NCI-H1105 (cell line): ENCODE results near the gene NPM1.
"Not testable (repeated sequence)": the region's sequence is repeated elsewhere in the genome, so short reads cannot be mapped to it uniquely, and the experiment has no call there.

Experiments used
- DNase-seq: peaks from one replicate; lab custom pipeline; 2025; lab: John Stamatoyannopoulos, UW

The NPM1 gene, protein sequence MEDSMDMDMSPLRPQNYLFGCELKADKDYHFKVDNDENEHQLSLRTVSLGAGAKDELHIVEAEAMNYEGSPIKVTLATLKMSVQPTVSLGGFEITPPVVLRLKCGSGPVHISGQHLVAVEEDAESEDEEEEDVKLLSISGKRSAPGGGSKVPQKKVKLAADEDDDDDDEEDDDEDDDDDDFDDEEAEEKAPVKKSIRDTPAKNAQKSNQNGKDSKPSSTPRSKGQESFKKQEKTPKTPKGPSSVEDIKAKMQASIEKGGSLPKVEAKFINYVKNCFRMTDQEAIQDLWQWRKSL

DNA sequence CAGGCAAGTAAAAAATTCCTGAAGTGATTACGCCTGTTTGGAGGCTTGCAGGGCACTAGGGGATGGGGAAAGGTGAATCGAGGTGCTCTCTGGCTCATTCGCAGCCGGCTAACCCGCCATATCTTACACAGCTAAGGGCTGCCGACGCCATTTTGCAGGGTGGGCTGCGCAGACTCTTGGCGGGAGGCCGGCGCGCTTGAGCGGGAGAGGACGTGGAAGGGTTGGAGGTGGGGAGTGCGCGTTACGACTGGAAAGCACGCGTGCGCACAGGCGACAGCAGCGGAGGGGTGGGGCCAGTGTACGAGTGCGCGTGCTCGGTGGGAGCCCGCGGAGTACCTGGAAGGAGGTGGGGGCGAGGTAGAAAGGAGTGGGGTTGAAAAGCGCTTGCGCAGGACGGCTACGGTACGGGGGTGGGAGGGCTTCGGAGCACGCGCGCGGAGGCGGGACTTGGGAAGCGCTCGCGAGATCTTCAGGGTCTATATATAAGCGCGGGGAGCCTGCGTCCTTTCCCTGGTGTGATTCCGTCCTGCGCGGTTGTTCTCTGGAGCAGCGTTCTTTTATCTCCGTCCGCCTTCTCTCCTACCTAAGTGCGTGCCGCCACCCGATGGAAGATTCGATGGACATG lies at the start of gene NPM1:
Gene NPM1 (plus strand): TSS at position 505 of the 625 bp plus-strand sequence. CDS start 100 bp downstream, at position 605.
- peak; percentile 93 for DNase-seq

- DNase-seq: no peak
These were observed 47.6 kb upstream of the NPM1 start for GRCh38 chr5:171340042-171340441.

GRCh38 chr5:171340491-171340890 lies 47.2 kb upstream of the NPM1 start:
- peak; percentile 2 for DNase-seq

DNA sequence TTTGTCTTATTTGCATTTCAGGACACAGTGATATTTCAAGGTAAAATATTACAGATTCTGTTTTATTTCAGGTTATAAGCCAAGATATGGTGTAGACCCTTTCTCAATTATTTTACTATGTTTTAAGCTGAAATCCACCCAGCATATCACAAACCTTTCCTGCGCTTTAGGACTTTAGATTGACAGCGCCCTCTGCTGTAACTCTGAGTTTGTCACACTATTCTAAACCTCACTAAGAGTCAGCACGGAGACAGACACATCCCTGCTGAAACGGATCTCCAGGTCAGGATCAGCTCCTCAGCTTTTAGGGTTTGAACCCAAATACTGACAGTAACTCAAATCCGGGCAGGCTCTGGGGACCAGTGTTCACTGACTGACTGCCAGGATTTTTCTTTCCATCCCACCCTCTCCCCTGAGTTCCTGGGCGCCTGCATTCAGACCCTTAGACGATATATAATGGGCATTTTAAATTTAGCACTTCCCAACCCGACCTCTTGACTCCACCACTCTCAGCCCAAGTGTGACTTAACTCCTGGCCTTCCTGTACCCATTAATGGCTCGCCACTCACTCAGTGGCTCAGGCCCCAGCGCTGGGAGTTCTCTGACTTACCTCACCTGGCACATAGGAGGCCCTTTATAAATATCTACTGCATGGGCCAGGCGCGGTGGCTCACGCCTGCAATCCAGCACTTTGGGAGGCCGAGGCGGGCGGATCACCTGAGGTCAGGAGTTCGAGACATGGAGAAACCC lies 45.1 kb upstream of the NPM1 start:
- DNase-seq: no peak

DNA sequence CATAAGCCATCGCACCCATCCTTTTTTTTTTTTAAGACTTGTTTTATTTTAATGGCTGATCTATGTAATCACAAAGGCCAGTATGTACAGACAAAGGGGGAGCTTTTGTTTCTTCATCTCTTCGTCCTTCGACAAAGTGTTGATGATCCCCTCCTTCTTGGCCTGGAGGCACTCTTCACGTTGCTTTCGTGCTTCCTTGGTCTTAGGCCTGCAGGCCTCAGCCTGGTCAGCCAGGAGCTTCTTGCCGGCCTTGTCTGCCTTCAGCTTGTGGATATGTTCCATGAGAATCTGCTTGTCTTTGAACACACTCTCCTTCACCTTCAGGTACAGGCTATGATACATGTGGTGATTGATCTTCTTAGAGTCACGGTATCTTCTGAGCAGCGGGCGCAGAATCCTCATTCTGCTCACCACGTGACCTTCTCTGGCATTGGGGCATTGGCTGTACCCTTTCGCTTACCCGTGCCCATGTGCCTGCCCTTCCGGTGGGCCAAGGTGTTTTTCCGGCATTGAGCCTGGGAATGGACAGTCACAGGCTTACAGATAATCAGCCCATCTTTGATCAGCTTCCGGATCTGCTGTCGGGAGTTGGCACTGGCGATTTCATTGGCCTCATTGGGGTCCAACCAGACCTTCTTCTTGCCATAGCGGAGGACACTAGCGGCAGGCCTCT lies 42.6 kb upstream of the NPM1 start:
- no peak for DNase-seq

- DNase-seq: no peak
These were observed 36.0 kb upstream of the NPM1 start for GRCh38 chr5:171351536-171352073.

DNA sequence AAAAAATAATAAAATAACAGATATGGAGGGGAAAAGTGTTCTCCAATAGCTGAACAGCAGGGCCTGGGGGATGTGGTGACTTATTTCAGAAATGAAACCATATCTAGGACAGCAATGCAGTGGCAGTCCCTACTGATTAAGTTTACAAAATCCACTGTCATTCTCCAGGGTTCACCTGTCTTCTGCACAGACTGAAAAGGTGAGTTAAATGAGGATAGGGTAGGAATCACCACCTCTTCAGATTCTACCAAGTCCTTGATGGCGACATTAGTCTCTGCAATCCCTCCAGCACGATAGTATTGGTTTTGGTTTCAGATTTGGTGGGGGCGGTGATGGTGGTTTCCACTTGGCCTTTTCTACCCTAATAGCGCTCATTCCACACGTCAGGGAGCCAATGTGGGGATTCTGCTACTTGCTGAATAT lies 32.3 kb upstream of the NPM1 start:
- DNase-seq: no peak

DNA sequence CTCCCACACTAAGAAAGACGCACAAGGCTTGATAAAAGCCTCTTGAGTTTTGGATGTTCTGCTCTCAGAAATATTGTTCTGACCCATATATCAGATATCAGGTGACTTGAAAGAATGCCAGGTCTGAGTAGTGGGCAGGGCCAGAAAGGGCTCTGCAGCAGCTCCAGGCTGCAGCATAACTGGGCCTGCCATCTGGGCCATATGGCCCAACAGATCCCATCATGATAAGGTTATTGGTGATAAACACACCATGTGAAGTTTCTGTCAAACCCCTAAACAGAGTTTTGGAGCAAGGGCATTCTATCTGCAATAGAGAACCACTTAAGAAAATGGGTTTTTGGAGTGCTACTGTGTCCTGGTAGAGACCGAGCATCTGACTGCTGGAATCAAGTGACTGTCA lies 29.8 kb upstream of the NPM1 start:
- DNase-seq: no peak

GRCh38 chr5:171361151-171361550 lies 26.5 kb upstream of the NPM1 start:
- DNase-seq: not testable (repeated sequence)

DNA sequence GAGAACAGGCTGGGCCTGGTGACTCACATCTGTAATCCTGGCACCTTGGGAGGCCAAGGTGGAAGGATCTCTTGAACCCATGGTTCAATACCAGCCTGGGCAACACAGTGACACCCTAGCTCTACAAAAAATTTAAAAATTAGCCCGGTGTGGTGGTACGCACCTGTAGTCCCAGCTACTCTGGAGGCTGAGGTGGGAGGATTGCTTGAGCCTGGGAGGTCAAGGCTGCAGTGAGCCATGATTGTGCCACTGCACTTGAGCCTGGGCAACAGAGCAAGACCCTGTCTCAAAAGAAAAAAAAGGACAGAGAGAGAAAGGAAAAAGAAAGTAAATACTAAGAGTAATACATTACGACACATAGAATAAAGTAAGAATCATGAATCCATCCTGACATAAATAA lies 24.4 kb upstream of the NPM1 start:
- not testable (repeated sequence) for DNase-seq

DNA sequence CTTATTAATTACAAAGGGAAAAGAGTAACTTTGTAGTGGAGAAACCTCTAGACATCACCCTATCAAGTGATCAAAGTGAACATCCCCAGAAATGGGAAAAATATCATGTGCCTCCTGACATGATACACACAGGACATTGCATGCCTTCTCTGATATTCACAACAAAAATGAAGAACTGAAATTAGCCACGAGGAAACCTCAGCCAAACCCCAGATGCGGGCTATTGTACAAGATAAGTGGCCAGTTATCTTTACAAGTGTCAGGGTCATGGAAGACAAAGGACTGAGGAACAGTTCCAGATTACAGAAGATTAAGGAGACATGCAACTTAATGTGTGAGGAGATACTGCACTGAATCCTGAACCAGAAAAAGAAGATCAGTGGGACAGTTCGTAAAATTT lies 23.8 kb upstream of the NPM1 start:
- no peak for DNase-seq

- no peak for DNase-seq
These were observed 22.3 kb upstream of the NPM1 start for GRCh38 chr5:171365351-171365750.

DNA sequence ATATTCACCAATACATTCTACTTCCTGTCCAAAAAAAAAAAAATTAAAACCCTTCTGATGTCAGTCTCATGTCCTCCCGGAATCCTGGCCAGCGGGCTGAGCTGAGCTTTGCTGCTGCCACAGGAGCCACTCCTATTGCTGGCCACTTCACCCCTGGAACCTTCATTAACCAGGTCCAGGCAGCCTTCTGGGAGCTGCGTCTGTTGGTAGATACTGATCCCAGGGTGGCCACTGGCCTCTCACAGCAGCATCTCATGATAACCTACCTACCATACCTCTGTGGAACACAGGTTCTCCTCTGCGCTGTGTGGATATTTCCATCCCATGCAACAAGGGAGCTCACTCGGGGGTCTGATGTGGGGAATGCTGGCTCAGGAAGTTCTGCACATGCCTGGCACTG lies 21.0 kb upstream of the NPM1 start:
- no peak for DNase-seq

DNA sequence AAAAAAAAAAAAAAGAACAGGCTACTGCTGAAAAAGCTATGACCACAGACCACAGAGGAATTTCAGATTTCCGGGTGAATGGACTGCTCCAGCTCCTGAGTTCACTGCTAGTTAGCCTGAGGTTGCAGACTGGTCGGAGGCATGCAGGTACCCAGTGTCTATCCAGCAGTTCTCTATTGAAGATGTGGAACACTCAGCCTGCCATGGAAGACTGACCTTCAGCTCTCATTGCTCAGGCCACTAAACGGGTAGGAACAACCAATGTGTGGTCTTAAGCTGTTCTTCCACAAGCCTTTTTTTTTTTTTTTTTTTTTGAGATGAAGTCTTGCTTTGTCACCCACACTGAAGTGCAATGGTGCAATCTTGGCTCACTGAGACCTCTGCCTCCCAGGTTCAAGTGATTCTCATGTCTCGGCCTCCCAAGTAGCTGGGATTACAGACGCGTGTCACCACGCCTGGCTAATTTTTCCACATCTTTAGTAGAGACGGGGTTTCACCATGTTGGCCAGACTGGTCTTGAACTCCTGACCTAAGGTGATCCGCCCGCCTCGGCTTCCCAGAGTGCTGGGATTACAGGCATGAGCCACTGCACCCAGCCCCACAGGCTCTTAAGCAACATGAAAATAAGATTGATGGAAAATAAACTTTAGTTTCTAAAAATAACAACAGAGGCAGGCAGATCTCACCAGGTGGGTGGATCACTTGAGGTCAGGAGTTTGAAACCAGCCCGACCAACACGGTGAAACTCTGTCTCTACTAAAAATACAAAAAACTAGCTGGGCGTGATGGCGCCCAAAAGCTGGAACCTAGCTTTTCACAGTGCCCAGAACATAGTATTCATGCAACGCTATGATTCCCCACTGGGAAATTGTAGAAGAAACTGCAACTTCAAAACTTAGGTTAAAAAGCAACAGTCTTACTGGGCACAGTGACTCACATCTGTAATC lies 20.0 kb upstream of the NPM1 start:
- no peak for DNase-seq

- no peak for DNase-seq
These were observed 18.6 kb upstream of the NPM1 start for GRCh38 chr5:171369056-171369455.

- DNase-seq: no peak
These were observed 17.8 kb upstream of the NPM1 start for GRCh38 chr5:171369898-171370297.

DNA sequence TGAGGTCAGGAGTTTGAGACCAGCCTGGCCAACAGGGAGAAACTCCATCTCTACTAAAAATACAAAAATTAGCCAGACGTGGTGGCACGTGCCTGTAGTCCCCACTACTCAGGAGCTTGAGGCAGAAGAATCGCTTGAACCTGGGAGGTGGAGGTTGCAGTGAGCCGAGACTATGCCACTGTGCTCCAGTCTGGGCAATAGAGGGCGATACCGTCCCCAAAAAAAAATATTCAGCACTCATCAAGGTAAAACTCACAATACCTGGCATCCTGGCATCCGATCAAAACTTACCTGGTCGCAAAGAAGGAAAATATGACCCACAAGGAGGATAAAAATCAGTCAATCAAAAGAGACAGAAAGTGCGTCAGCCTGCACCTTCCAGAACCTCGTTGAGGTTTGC lies 16.8 kb upstream of the NPM1 start:
- DNase-seq: not testable (repeated sequence)

DNA sequence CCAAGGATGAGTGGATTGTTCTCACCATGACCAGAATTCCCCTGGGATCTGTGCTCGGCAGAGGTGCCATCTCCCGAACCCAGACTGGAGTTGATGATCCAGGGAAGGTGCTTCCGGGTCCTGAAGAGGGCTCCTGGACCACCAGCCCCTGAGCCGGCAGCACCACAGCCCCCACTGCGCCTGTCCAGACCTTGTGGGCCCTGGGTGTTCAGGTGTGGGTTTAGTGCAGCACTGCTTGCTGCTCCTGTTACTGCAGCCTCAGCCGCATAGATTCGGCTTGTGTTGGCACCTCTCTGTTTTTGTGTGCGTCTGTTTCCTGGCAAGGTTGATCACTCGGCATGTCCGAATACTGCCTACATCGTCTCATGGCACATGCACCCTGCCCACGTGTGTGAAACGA lies 16.3 kb upstream of the NPM1 start:
- DNase-seq: no peak

GRCh38 chr5:171379961-171380360 lies 7.7 kb upstream of the NPM1 start:
- no peak for DNase-seq

- DNase-seq: not testable (repeated sequence)
These were observed 3.2 kb upstream of the NPM1 start for GRCh38 chr5:171384416-171384815.

DNA sequence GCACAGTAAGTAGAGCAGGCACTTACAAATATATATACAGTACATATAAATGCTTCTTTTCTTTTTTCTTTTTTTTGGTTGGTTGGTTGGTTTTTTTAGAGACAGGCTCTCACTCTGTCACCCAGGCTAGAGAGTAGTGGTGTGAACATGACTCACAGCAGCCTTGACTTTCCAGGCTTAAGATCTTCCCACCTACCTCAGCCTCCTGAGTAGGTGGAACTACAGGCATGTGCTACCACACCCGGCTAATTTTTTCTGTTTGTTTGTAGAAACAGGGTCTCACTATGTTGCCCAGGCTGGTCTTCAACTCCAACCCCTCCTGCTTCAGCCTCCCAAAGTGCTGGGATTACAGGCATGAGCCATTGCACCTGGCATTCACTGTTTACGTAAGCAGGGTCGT lies 2.6 kb upstream of the NPM1 start:
- not testable (repeated sequence) for DNase-seq
